Vagina (tissue), 2 donors: Measurements from ENCODE around the gene TNNI2. TPM values are rescaled to one million over a fixed set of nuclear protein-coding genes. Genes with fewer than 3 reads are reported as not detected.
A peak's percentile ranks its signal among the peaks of the same experiment; 100 is the strongest.

ENCODE experiments used
- DNase-seq, 2 donors: peaks; one replicate each; pipeline ENCODE4 v3.0.0-alpha.2; 2017; ENCODE audit errors: extremely low spot score in 2 of 2
- H3K27ac ChIP-seq: fragments of 200-600 bp; sonication (generic); one replicate; pipeline ENCODE4 v1.5.1; 2019
- H3K27me3 ChIP-seq: fragments of 200-600 bp; sonication (generic); one replicate; pipeline ENCODE4 v1.5.1; 2019
- H3K36me3 ChIP-seq, 2 donors: fragments of 200-600 bp; sonication (generic); one replicate each; pipeline ENCODE4 v1.5.1; 2017 to 2019
- H3K4me1 ChIP-seq: fragments of 200-600 bp; sonication (generic); one replicate; pipeline ENCODE4 v1.5.1; 2019
- H3K4me3 ChIP-seq, 2 donors: fragments of 200-600 bp; sonication (generic); 1 replicate in 1 of 2; 2 replicates in 1 of 2; pipeline ENCODE4 v1.5.1; 2016 to 2019
- H3K9me3 ChIP-seq: fragments of 200-600 bp; sonication (generic); one replicate; pipeline ENCODE4 v1.5.1; 2019
- POLR2A ChIP-seq, 2 donors: fragments of 450-650 bp; IDR thresholded peaks; one replicate each; pipeline ENCODE4 v1.6.1; 2017; ENCODE audit warnings: antibody characterized with exemption in 2 of 2, mild to moderate bottlenecking in 2 of 2, moderate library complexity in 2 of 2
- POLR2AphosphoS5 ChIP-seq, 2 donors: sonication (generic); formaldehyde crosslinking; IDR thresholded peaks; one replicate each; pipeline ENCODE4 v1.9.0; 2017; ENCODE audit warnings: antibody characterized with exemption in 2 of 2, mild to moderate bottlenecking in 2 of 2, low read depth in 1 of 2; ENCODE audit not compliant: insufficient read depth in 1 of 2
- intact Hi-C: fragments of 100-400 bp; cut with DNase I; formaldehyde crosslinking; loops from one replicate; pipeline ENCODE4 v1.15.1; 2023
- total RNA-seq: library from RNA; depleted of rRNA; stranded (reverse); fragments of >200 nt; gene quantifications from one replicate; pipeline ENCODE4 v1.2.3, GENCODE V29; 2016
- TF ChIP-seq, protein P1 (sequence below), 3 experiments: fragments of 450-650 bp in 2 of 3; fragments of 200-600 bp in 1 of 3; sonication (generic) in 1 of 3; IDR thresholded peaks; one replicate each; pipeline ENCODE4 v1.5.1; 2017 to 2019; ENCODE audit warnings: antibody characterized with exemption in 3 of 3, mild to moderate bottlenecking in 2 of 3, moderate library complexity in 2 of 3

Gene TNNI2
- total RNA-seq, 1 donor from 2014 or later: not detected

DNA sequence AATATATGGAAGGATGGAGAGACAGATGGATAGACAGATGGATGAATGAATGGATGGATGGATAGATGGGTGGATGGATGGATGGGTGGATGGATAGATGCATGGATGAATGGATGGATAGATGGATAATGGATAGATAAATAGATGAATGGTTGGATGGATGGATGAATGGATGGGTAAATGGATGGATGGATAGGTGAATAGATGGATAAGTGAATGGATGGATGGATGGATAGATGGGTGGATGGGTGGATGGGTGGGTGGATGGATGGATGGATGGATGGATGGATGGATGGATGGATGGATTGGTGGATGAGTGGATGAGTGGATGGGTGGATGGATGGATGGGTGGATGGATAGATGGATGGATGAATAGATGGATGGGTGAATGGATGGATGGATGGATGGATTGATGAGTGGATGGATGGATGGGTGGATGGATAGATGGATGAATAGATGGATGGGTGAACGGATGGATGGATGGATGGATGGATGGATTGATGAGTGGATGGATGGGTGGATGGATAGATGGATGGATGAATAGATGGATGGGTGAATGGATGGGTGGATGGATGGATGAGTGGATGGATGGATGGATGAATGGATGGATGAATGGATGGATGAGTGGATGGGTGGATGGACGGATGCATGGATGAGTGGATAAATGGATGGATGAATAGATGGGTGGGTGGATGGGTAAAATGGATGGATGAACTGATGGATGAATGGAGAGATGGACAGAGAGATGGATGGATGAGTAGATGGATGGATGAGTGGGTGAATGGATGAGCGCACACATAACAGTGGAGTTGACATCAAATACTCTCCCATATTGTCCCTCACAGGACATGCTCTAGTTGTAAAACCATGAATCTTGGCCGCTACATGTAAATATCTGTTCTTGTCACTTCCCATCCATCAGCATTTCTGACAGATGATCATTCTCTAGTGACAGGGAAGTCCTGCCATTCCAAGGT lies 22.9 kb downstream of the TNNI2 start:
- H3K27me3 ChIP-seq: no peaks in the 10 kb centered on the region
- no peak overlapping the region for H3K27ac ChIP-seq

DNA sequence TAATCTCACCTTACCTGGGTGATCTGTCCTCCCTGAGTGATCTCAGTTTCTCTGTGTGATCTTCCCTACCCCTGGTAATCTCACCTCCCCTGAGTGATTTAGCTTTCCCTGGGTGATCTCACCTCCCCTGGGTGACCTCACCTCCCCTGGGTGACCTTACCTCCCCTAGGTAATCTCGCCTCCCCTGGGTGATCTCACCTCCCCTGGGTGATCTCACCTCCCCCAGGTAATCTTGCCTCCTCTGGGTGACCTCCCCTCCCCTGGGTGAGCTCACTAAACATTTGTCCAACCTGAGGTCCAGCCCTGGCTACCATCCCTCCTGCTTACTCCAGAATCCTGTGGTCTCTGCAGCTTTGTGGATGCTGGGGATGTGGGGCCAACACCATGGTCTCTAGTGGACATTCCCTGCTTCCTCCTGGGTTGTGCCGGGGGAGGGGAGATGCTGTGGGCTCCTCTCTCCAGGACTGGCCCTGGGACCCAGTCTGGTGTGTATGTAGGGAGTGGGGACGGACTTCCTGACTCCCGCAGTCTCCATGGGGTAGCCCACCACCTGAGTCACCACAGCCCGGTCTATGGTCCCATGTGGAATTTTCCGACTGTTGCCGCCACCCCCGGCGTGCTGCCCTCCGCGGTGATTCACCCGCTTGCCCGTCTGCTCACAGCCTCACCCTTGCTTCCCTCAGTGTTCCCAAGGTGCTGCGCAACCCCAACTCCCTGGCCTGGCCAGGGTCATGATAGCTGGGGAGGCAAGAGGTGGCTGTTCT lies 24.0 kb downstream of the TNNI2 start:
- Histone ChIP-seq H3K36me3 (no peaks in the 10 kb centered on the region), H3K27me3 (no peaks in the 10 kb centered on the region), H3K9me3 (no peaks in the 10 kb centered on the region), H3K27ac (peak overlapping the region; percentile 96), H3K4me3 (no peak overlapping the region), H3K4me1 (peaks cover 48% of the 10 kb centered on the region)
- intact Hi-C loops: no loop called here
- no peak for DNase-seq
- no peak for TF ChIP-seq POLR2A (IDR thresholded peaks at IDR 0.05)
- TF ChIP-seq, protein P1, sequence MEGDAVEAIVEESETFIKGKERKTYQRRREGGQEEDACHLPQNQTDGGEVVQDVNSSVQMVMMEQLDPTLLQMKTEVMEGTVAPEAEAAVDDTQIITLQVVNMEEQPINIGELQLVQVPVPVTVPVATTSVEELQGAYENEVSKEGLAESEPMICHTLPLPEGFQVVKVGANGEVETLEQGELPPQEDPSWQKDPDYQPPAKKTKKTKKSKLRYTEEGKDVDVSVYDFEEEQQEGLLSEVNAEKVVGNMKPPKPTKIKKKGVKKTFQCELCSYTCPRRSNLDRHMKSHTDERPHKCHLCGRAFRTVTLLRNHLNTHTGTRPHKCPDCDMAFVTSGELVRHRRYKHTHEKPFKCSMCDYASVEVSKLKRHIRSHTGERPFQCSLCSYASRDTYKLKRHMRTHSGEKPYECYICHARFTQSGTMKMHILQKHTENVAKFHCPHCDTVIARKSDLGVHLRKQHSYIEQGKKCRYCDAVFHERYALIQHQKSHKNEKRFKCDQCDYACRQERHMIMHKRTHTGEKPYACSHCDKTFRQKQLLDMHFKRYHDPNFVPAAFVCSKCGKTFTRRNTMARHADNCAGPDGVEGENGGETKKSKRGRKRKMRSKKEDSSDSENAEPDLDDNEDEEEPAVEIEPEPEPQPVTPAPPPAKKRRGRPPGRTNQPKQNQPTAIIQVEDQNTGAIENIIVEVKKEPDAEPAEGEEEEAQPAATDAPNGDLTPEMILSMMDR (IDR thresholded peaks at IDR 0.05): no peak
- no peak for TF ChIP-seq POLR2AphosphoS5 (IDR thresholded peaks at IDR 0.05; ENCODE audit: insufficient read depth in 1 of 2, low read depth in 1 of 2)

More for the DNA sequence above, 22.9 kb downstream of the TNNI2 start:
- Histone ChIP-seq H3K9me3 (no peaks in the 10 kb centered on the region), H3K36me3 (no peaks in the 10 kb centered on the region), H3K4me3 (no peak overlapping the region), H3K4me1 (peaks cover 38% of the 10 kb centered on the region)
- DNase-seq: no peak
- TF ChIP-seq POLR2AphosphoS5 (IDR thresholded peaks at IDR 0.05; ENCODE audit: insufficient read depth in 1 of 2, low read depth in 1 of 2) (no peak), POLR2A (IDR thresholded peaks at IDR 0.05) (no peak)
- TF ChIP-seq, protein P1 (IDR thresholded peaks at IDR 0.05): no peak
- intact Hi-C loops: no loop called here

DNA sequence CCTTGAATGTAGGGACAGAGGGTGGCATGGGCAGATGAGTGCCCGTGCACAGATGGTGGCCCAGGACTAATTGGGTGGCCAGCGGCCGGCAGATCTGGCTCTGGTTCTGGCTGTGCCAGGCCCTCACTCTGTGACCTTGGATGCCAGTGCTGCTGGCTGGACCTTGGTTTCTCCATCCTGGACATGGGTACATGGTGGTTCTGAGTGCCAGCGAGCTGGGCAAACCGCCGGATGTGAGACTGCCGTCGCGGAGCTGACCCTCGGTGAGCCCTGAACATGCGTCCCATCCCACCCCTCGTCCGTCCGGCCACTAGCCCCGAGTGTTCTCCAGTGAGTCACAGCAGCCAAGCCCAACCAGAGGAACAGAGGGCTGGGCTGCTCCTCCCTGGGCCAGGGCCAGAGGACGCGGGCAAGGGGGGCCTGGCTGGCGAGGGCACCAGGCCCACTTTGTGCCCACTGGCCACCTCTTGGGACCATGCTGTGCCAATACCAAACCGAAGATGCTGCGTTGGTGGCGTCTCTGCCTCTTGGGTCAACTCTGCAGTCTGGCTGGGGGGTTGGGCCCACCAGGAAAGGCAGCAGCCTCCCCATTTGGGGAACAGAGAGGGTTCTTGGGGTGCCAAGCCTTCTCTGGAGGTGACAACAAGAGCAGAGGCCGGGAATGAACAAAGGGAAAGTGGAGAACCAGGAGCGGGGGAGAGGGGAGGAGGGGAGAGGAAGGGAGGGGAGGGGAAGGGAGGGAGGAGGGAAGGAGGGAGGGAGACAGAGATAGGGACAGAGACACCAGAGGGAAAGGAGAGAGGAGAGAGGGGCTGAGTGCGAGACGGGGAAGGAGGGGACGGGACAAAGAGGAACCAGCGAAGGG lies 24.8 kb downstream of the TNNI2 start:
- peak overlapping the region; percentile 15 to 31 for H3K4me3 ChIP-seq
- peaks cover 56% of the 10 kb centered on the region for H3K4me1 ChIP-seq
- intact Hi-C loops: no loop called here
- H3K36me3 ChIP-seq: no peaks in the 10 kb centered on the region
- TF ChIP-seq POLR2A (IDR thresholded peaks at IDR 0.05) (no peak), POLR2AphosphoS5 (IDR thresholded peaks at IDR 0.05; ENCODE audit: insufficient read depth in 1 of 2, low read depth in 1 of 2) (peak in 1 of 2 donors; percentile 86)
- TF ChIP-seq, protein P1 (IDR thresholded peaks at IDR 0.05): no peak
- no peaks in the 10 kb centered on the region for H3K27me3 ChIP-seq
- H3K9me3 ChIP-seq: no peaks in the 10 kb centered on the region
- H3K27ac ChIP-seq: peak overlapping the region; percentile 96
- DNase-seq: no peak

GRCh38 chr11:1864231-1864630 lies 25.4 kb downstream of the TNNI2 start:
- no peaks in the 10 kb centered on the region for H3K36me3 ChIP-seq
- no peaks in the 10 kb centered on the region for H3K9me3 ChIP-seq
- no peaks in the 10 kb centered on the region for H3K27me3 ChIP-seq
- TF ChIP-seq POLR2AphosphoS5 (IDR thresholded peaks at IDR 0.05; ENCODE audit: insufficient read depth in 1 of 2, low read depth in 1 of 2): no peak
- no peak for TF ChIP-seq POLR2A (IDR thresholded peaks at IDR 0.05)
- TF ChIP-seq, protein P1 (IDR thresholded peaks at IDR 0.05): no peak
- H3K27ac ChIP-seq: peak overlapping the region; percentile 96
- intact Hi-C loops: no loop called here
- peak overlapping the region; percentile 15 to 31 for H3K4me3 ChIP-seq
- peaks cover 61% of the 10 kb centered on the region for H3K4me1 ChIP-seq
- no peak for DNase-seq
